Activated CD4-positive, alpha-beta T cell treated with anti-CD3 and anti-CD28 coated beads for 36 hours (primary cell): ENCODE measurements around the gene CNTNAP2. TPM values are rescaled to one million over a fixed set of nuclear protein-coding genes. Genes with fewer than 3 reads are reported as not detected.

Experiments used
- ATAC-seq: fragments of 200-7000 bp; cut with Tn5 transposase; one replicate; pipeline ENCODE4 v1.10.0; 2021; ENCODE audit warnings: mild to moderate bottlenecking, moderate library complexity
- CTCF ChIA-PET: fragments of 350-600 bp; sonication (Branson Sonifier 250); formaldehyde crosslinking; loops from one replicate; lab custom pipeline; 2021; ENCODE audit warnings: antibody characterized with exemption; lab: Charles Lee
- POLR2A ChIA-PET: fragments of 350-600 bp; sonication (Branson Sonifier 250); formaldehyde crosslinking; loops from one replicate; lab custom pipeline; 2021; ENCODE audit warnings: antibody characterized with exemption, inconsistent platforms; lab: Charles Lee
- DNase-seq: peaks from one replicate; pipeline ENCODE4 v3.0.0-alpha.2; 2020
- H3K27ac Mint-ChIP-seq: one replicate; pipeline ENCODE4 v1.8.0; 2021; ENCODE audit warnings: mixed read lengths
- H3K27me3 Mint-ChIP-seq: one replicate; pipeline ENCODE4 v1.8.0; 2021; ENCODE audit warnings: mixed read lengths
- H3K36me3 Mint-ChIP-seq: one replicate; pipeline ENCODE4 v1.8.0; 2021; ENCODE audit warnings: low read depth, mixed read lengths
- H3K4me1 Mint-ChIP-seq: one replicate; pipeline ENCODE4 v1.8.0; 2021; ENCODE audit warnings: mixed read lengths
- H3K4me3 Mint-ChIP-seq: one replicate; pipeline ENCODE4 v1.8.0; 2021; ENCODE audit warnings: mild to moderate bottlenecking, moderate library complexity, mixed read lengths
- H3K9me3 Mint-ChIP-seq: one replicate; pipeline ENCODE4 v1.8.0; 2021; ENCODE audit warnings: low read depth, mixed read lengths
- intact Hi-C, 2 experiments: fragments of 100-400 bp; cut with DNase I in 1 of 2; cut with micrococcal nuclease in 1 of 2; formaldehyde crosslinking; loops; one replicate each; pipeline versions ENCODE4 v1.14.2 to v1.15.1; 2022 to 2024; cut with DNase I, micrococcal nuclease
- total RNA-seq, 2 experiments: library from RNA; stranded (reverse); gene quantifications; one replicate each; pipeline ENCODE4 v1.2.3, GENCODE V29; 2021

The CNTNAP2 gene
- total RNA-seq, 2 experiments from 2014 or later, result not detected

DNA sequence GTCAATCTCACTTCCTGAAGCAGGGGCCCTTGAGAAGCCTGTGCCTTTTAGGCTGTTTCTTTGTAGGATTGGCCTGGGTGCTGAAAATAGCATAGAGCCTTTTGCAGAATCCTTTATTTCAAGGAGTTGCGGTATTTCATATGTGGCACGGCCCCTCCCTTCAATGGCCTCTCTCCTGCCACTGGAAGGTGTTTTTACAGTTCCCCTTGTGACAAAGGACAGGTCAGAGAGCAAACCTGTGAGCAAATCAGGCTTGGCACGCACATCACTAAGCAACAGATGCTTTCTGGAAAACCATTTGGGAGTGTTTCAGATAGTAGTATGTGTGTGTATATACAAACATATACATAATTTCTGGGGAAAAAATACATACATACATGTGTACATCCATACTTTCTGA lies 2085.4 kb downstream of the CNTNAP2 start:
- ATAC-seq (no peak), DNase-seq (no peak)
- ChIA-PET POLR2A (no interaction called here), CTCF (no interaction called here)
- intact Hi-C loops, result no loop called here
- Mint-ChIP-seq H3K4me1 (no peaks in the 10 kb centered on the region), H3K9me3 (no peaks in the 10 kb centered on the region), H3K4me3 (no peak overlapping the region), H3K27me3 (no peaks in the 10 kb centered on the region), H3K27ac (no peak overlapping the region), H3K36me3 (no peaks in the 10 kb centered on the region)

DNA sequence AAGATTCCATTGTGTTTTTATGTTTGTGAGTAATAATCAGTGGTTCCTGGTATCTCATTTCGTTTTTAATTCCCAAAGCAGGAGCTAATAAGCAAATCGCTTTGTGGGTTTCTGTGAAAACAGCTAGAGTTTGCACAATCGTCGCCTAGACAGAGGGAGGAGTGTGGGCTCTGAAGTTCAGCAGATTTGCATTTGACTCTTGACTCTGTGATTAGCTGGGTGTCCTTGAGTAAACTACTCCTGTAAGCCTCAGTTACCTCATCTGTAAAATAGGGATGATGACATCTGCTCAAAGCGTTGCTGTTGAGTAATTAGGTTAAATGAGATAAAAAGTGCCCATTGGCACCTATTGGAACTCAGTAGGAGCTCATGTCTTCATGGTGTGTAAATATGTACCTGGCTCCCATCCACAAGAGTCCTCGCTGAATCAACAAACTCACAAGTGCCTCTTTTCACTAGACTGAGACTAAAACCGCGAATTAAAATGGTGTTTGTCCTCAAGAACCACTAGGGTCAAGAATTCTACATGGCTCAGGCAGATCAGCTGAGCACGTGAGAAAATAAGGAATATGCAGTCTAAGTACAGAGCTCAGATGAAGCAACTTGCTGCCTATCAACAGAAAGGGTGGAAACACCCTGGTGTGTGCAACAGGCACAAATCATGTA lies 2088.2 kb downstream of the CNTNAP2 start:
- no peaks in the 10 kb centered on the region for H3K36me3 Mint-ChIP-seq
- no peaks in the 10 kb centered on the region for H3K9me3 Mint-ChIP-seq
- POLR2A ChIA-PET, result no interaction called here
- peaks cover 10% of the 10 kb centered on the region for H3K27me3 Mint-ChIP-seq
- DNase-seq (no peak), ATAC-seq (no peak)
- H3K27ac Mint-ChIP-seq, result no peak overlapping the region
- CTCF ChIA-PET, result no interaction called here
- intact Hi-C loops, result no loop called here
- H3K4me1 Mint-ChIP-seq, result no peaks in the 10 kb centered on the region
- no peak overlapping the region for H3K4me3 Mint-ChIP-seq

GRCh38 chr7:148209643-148210190 lies 2093.1 kb downstream of the CNTNAP2 start:
- no peaks in the 10 kb centered on the region for H3K36me3 Mint-ChIP-seq
- no peak for ATAC-seq
- H3K4me3 Mint-ChIP-seq, result no peak overlapping the region
- DNase-seq, result no peak
- H3K9me3 Mint-ChIP-seq, result no peaks in the 10 kb centered on the region
- peaks cover 11% of the 10 kb centered on the region for H3K27me3 Mint-ChIP-seq
- H3K27ac Mint-ChIP-seq, result no peak overlapping the region
- H3K4me1 Mint-ChIP-seq, result no peaks in the 10 kb centered on the region
- ChIA-PET POLR2A (no interaction called here), CTCF (no interaction called here)
- intact Hi-C loops, result no loop called here

GRCh38 chr7:148210804-148211325 lies 2094.3 kb downstream of the CNTNAP2 start:
- H3K9me3 Mint-ChIP-seq, result no peaks in the 10 kb centered on the region
- no peaks in the 10 kb centered on the region for H3K36me3 Mint-ChIP-seq
- ATAC-seq, result no peak

DNA sequence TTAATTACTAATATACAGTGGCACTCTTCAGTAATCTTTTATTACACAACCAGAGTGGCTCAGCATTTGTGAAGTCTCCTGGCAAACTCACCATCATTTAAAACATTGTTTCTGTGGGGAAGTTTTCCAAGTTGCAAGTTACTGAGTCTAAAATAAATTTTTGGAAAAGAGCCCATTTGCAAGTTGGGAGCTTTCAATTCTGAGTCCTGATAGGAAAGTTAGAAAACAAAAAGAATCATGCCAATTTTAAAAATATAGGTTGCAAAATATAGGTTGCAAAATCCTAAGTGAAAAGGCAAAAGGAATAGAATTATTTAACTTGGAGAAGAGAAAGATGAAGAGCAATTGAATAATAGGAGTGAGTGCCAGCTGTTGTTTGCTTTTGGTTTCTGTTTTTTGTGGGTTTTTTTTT lies 2095.1 kb downstream of the CNTNAP2 start:
- H3K27me3 Mint-ChIP-seq, result peaks cover 12% of the 10 kb centered on the region

More at GRCh38 chr7:148210804-148211325, 2094.3 kb downstream of the CNTNAP2 start:
- DNase-seq, result no peak
- ChIA-PET CTCF (no interaction called here), POLR2A (no interaction called here)
- intact Hi-C loops, result no loop called here
- peaks cover 11% of the 10 kb centered on the region for H3K27me3 Mint-ChIP-seq
- no peak overlapping the region for H3K27ac Mint-ChIP-seq
- no peaks in the 10 kb centered on the region for H3K4me1 Mint-ChIP-seq
- no peak overlapping the region for H3K4me3 Mint-ChIP-seq

GRCh38 chr7:148212731-148213130 lies 2096.1 kb downstream of the CNTNAP2 start:
- no peaks in the 10 kb centered on the region for H3K36me3 Mint-ChIP-seq
- ChIA-PET POLR2A (no interaction called here), CTCF (no interaction called here)
- intact Hi-C loops, result no loop called here
- H3K27ac Mint-ChIP-seq, result no peak overlapping the region
- H3K4me1 Mint-ChIP-seq, result no peaks in the 10 kb centered on the region
- H3K27me3 Mint-ChIP-seq, result peaks cover 13% of the 10 kb centered on the region
- DNase-seq (no peak), ATAC-seq (no peak)
- peaks cover 3% of the 10 kb centered on the region for H3K9me3 Mint-ChIP-seq
- no peak overlapping the region for H3K4me3 Mint-ChIP-seq

More for the DNA sequence above, 2095.1 kb downstream of the CNTNAP2 start:
- no peak overlapping the region for H3K27ac Mint-ChIP-seq
- H3K4me3 Mint-ChIP-seq, result no peak overlapping the region
- H3K36me3 Mint-ChIP-seq, result no peaks in the 10 kb centered on the region
- ChIA-PET POLR2A (no interaction called here), CTCF (no interaction called here)
- DNase-seq (no peak), ATAC-seq (no peak)
- intact Hi-C loops, result no loop called here
- peaks cover 2% of the 10 kb centered on the region for H3K9me3 Mint-ChIP-seq
- H3K4me1 Mint-ChIP-seq, result no peaks in the 10 kb centered on the region

- H3K9me3 Mint-ChIP-seq, result peaks cover 3% of the 10 kb centered on the region
Measured at GRCh38 chr7:148214101-148214500, 2097.5 kb downstream of the CNTNAP2 start.

DNA sequence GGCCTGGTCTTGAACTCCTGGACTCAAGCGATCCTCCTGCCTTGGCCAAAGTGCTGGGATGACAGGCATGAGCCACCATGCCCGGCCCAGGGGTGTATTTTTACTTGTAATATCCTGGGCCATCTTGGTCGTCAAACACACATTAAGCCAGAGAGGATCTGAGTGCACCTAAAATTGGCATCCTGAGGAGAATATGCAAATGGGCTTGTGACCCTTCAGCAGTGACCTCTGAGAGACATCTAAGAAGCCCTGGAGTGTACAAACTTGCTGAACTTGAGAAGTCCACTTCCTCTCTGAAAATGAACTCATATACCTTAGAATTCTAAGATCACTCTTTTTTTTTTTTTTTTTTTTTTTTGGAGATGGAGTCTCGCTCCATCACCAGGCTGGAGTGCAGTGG lies 2102.0 kb downstream of the CNTNAP2 start:
- ChIA-PET POLR2A (no interaction called here), CTCF (no interaction called here)
- Mint-ChIP-seq H3K27ac (no peak overlapping the region), H3K27me3 (peaks cover 2% of the 10 kb centered on the region), H3K36me3 (no peaks in the 10 kb centered on the region), H3K9me3 (peaks cover 3% of the 10 kb centered on the region), H3K4me1 (no peaks in the 10 kb centered on the region), H3K4me3 (no peak overlapping the region)
- ATAC-seq, result no peak
- intact Hi-C loops, result no loop called here
- no peak for DNase-seq

More at GRCh38 chr7:148214101-148214500, 2097.5 kb downstream of the CNTNAP2 start:
- intact Hi-C loops, result no loop called here
- Mint-ChIP-seq H3K4me1 (no peaks in the 10 kb centered on the region), H3K27ac (no peak overlapping the region), H3K27me3 (peaks cover 9% of the 10 kb centered on the region), H3K4me3 (no peak overlapping the region), H3K36me3 (no peaks in the 10 kb centered on the region)
- ChIA-PET CTCF (interaction anchor here (1.0 kb wide), 1 partner anchor 10 kb away, joined by 3 read pairs; no protein-coding TSS in a partner anchor), POLR2A (no interaction called here)
- DNase-seq (no peak), ATAC-seq (no peak)

DNA sequence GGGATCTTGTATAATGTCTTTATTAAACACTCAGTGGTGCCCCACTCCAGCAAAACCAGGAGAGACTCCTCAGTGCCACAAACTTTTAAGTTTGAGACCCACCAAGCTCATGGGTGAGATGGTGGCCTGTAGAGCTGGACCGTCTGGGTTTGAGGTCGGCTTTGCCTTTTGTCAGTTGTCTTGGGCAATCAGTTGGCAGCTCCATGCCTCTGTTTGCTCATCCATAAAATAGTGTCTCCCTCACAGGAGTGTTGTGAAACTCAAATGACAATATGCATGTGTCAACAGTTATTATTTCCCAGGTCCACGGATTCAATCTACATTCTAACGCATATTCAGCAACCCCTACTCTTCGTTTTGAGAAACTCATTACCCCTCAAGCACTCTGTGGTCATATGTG lies 2106.1 kb downstream of the CNTNAP2 start:
- intact Hi-C loops, result no loop called here
- Mint-ChIP-seq H3K4me1 (no peaks in the 10 kb centered on the region), H3K27me3 (peaks cover 2% of the 10 kb centered on the region), H3K36me3 (no peaks in the 10 kb centered on the region), H3K4me3 (no peak overlapping the region), H3K27ac (no peak overlapping the region), H3K9me3 (peaks cover 5% of the 10 kb centered on the region)
- ChIA-PET POLR2A (no interaction called here), CTCF (no interaction called here)
- ATAC-seq (no peak), DNase-seq (no peak)

DNA sequence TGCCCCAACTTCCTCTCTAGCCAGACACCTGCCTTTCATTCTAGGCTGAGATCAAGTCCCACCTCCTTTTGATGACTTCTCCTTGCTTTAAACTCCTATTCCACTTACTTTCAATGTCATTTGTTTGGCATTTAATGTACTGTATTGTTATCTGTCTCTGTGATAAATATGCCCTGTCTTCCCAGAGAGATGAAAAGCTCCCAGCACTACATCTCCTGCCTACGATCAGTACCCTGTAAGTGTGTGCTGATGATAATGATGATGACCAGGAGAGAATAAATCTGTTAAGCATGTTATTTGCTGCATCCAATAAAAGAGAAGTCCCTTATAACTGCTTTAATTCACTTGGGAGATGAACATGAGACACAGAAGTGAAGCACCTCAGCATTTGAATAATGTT lies 2106.6 kb downstream of the CNTNAP2 start:
- no peaks in the 10 kb centered on the region for H3K36me3 Mint-ChIP-seq
- ChIA-PET CTCF (no interaction called here), POLR2A (no interaction called here)
- intact Hi-C loops, result no loop called here
- H3K4me3 Mint-ChIP-seq, result no peak overlapping the region
- H3K4me1 Mint-ChIP-seq, result no peaks in the 10 kb centered on the region
- H3K27me3 Mint-ChIP-seq, result peaks cover 2% of the 10 kb centered on the region
- H3K9me3 Mint-ChIP-seq, result peaks cover 5% of the 10 kb centered on the region
- no peak overlapping the region for H3K27ac Mint-ChIP-seq
- ATAC-seq (no peak), DNase-seq (no peak)

DNA sequence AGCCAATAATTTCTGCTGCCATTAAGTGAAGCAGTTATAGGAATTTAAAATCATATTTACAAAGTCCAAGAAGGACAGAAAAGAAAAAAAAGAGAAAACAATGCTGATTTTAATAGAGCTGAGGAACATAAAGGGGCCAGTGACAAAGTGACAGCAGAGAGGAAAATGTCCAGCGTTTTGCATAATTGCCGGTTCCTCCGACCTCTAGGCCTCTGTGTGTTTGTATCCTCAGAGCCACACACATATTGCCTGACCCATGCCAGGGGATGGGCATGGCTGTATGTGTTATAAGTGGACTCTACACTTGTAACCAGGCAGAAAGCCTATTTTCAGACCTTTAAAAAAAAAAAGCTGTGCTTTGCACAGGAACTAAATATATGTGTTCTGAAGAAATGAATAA lies 2107.1 kb downstream of the CNTNAP2 start:
- POLR2A ChIA-PET, result no interaction called here
- ATAC-seq, result no peak
- intact Hi-C loops, result no loop called here
- Mint-ChIP-seq H3K27ac (no peak overlapping the region), H3K4me3 (no peak overlapping the region), H3K4me1 (no peaks in the 10 kb centered on the region), H3K9me3 (peaks cover 5% of the 10 kb centered on the region), H3K36me3 (no peaks in the 10 kb centered on the region), H3K27me3 (peaks cover 2% of the 10 kb centered on the region)
- CTCF ChIA-PET, result no interaction called here
- no peak for DNase-seq

GRCh38 chr7:148230296-148230695 lies 2113.7 kb downstream of the CNTNAP2 start:
- DNase-seq (no peak), ATAC-seq (no peak)
- H3K4me3 Mint-ChIP-seq, result no peak overlapping the region
- no peaks in the 10 kb centered on the region for H3K36me3 Mint-ChIP-seq
- no peaks in the 10 kb centered on the region for H3K9me3 Mint-ChIP-seq
- ChIA-PET POLR2A (no interaction called here), CTCF (interaction anchor here (0.7 kb wide), 1 partner anchor 81 kb away, joined by 3 read pairs; no protein-coding TSS in a partner anchor)
- H3K27me3 Mint-ChIP-seq, result peaks cover 7% of the 10 kb centered on the region
- H3K4me1 Mint-ChIP-seq, result no peaks in the 10 kb centered on the region
- intact Hi-C loops, result no loop called here
- no peak overlapping the region for H3K27ac Mint-ChIP-seq
